Stimulated activated CD4-positive, alpha-beta T cell treated with anti-CD3 and anti-CD28 coated beads, TNF-alpha, amount 100 ng/mL, for 24 hours (primary cell): ENCODE data around the gene TNFRSF21.
"Not testable (repeated sequence)": the region's sequence is repeated elsewhere in the genome, so short reads cannot be mapped to it uniquely, and the experiment has no call there.

Experiments used
- DNase-seq, 3 experiments: peaks; one replicate each; pipeline ENCODE4 v3.0.0-alpha.2; 2020; ENCODE audit warnings: low read depth in 3 of 3

The TNFRSF21 gene

GRCh38 chr6:47323321-47323720, 13.6 kb upstream of the TNFRSF21 start:
- DNase-seq, result no peak

GRCh38 chr6:47321577-47321976, 11.9 kb upstream of the TNFRSF21 start:
- DNase-seq, result no peak

GRCh38 chr6:47319867-47320266, 10.2 kb upstream of the TNFRSF21 start:
- DNase-seq, result no peak

GRCh38 chr6:47319382-47319781, 9.7 kb upstream of the TNFRSF21 start:
- DNase-seq, result no peak

- DNase-seq, result no peak
Measured at GRCh38 chr6:47318236-47318989, 8.7 kb upstream of the TNFRSF21 start.

- DNase-seq, result not testable (repeated sequence)
Measured at GRCh38 chr6:47315181-47315580, 5.5 kb upstream of the TNFRSF21 start.

- no peak for DNase-seq
Measured at GRCh38 chr6:47310131-47310480, 401 bp upstream of the TNFRSF21 start.

GRCh38 chr6:47308552-47309290, 984 bp downstream of the TNFRSF21 start:
- peak in 1 of 3 experiments; percentile 10 for DNase-seq

GRCh38 chr6:47308198-47308517, 1.5 kb downstream of the TNFRSF21 start:
- no peak for DNase-seq

- no peak for DNase-seq
Measured at GRCh38 chr6:47307362-47308197, 2.1 kb downstream of the TNFRSF21 start.

GRCh38 chr6:47306887-47307286, 2.8 kb downstream of the TNFRSF21 start:
- no peak for DNase-seq

GRCh38 chr6:47303861-47304260, 5.8 kb downstream of the TNFRSF21 start:
- DNase-seq, result no peak

- DNase-seq, result no peak
Measured at GRCh38 chr6:47303342-47303741, 6.4 kb downstream of the TNFRSF21 start.

GRCh38 chr6:47302043-47302442, 7.7 kb downstream of the TNFRSF21 start:
- DNase-seq, result no peak

GRCh38 chr6:47301441-47301840, 8.3 kb downstream of the TNFRSF21 start:
- DNase-seq, result no peak

- no peak for DNase-seq
Measured at GRCh38 chr6:47300417-47300816, 9.3 kb downstream of the TNFRSF21 start.

GRCh38 chr6:47299965-47300364, 9.7 kb downstream of the TNFRSF21 start:
- DNase-seq, result no peak

GRCh38 chr6:47298475-47298874, 11.2 kb downstream of the TNFRSF21 start:
- DNase-seq, result no peak

GRCh38 chr6:47294990-47295389, 14.7 kb downstream of the TNFRSF21 start:
- DNase-seq, result no peak

GRCh38 chr6:47292944-47293343, 16.8 kb downstream of the TNFRSF21 start:
- no peak for DNase-seq

GRCh38 chr6:47292027-47292426, 17.7 kb downstream of the TNFRSF21 start:
- DNase-seq, result no peak

GRCh38 chr6:47290124-47290834, 19.4 kb downstream of the TNFRSF21 start:
- DNase-seq, result no peak
